ENCODE results near the gene PAX3. TPM values are rescaled to one million over a fixed set of nuclear protein-coding genes. Genes with fewer than 3 reads are reported as not detected.

The PAX3 gene
- total and polyA plus RNA-seq, 9 of the 15 experiments (the other 6 are each of a cell fraction or from before 2014, with no cell fraction given), result not detected

- peaks cover 0 to 44% of the 10 kb centered on the region in 2 experiments; a peak in 3 of 5 replicates for H3K27me3 ChIP-seq (ENCODE audit: control insufficient read depth in 2 of 2, insufficient read depth in 2 of 2, low read length in 2 of 2)
- H3K4me2 ChIP-seq (ENCODE audit: insufficient read depth, low read length), result no peak overlapping the region
- no peaks in the 10 kb centered on the region for H3K36me3 ChIP-seq (ENCODE audit: control insufficient read depth, insufficient read depth, low read length)
- ATAC-seq (no peak), FAIRE-seq (no peak), DNase-seq (ENCODE audit: extremely low read depth in 1 of 4, low spot score in 3 of 4) (no peak)
- CTCF ChIA-PET (ENCODE audit: low intra/inter-chr PET ratio), result interaction anchor here (0.7 kb wide), 1 partner anchor 729 kb away, joined by 3 read pairs; no protein-coding TSS in a partner anchor
- no peak overlapping the region for H3K27ac ChIP-seq (ENCODE audit: extremely low read depth, low read depth, low read length)
- no peak overlapping the region for H2AFZ ChIP-seq (ENCODE audit: low read depth, low read length)
- no peak overlapping the region for H3K4me3 ChIP-seq
- WGBS (ENCODE audit: insufficient coverage, low coverage, missing lambda C conversion rate), result 1% methylated on average over 20 of the region's 36 CpGs
- H4K20me1 ChIP-seq (replicated peaks; ENCODE audit: control insufficient read depth, insufficient read depth, low read length), result no peaks in the 10 kb centered on the region
- intact Hi-C loops (cut with micrococcal nuclease) (no loop called here), in situ Hi-C loops (cut with MboI) (no loop called here)
- no peak overlapping the region for H3K9ac ChIP-seq (ENCODE audit: insufficient read depth in 1 of 2, low read depth in 2 of 2, low read length in 2 of 2)
- POLR2A ChIA-PET, result interaction anchor here (0.9 kb wide), 1 partner anchor 11 kb away, joined by 5 read pairs; no protein-coding TSS in a partner anchor
- H3K9me1 ChIP-seq (ENCODE audit: control insufficient read depth, insufficient read depth, low read length), result no peaks in the 10 kb centered on the region
- H3K79me2 ChIP-seq (ENCODE audit: control insufficient read depth, insufficient read depth, low read length), result no peaks in the 10 kb centered on the region
- BruUV-seq (replicated peaks), result no TSS peak
- H3K4me1 ChIP-seq (replicated peaks in 1 of 2; ENCODE audit: control insufficient read depth in 2 of 2, insufficient read depth in 2 of 2, low read length in 2 of 2), result peaks cover 0 to 12% of the 10 kb centered on the region in 2 experiments; a peak in 1 of 5 replicates
- H3K9me3 ChIP-seq (replicated peaks; ENCODE audit: control insufficient read depth, insufficient read depth, low read depth, low read length), result no peaks in the 10 kb centered on the region
- TF ChIP-seq THAP7 (CRISPR knock-in tag; IDR thresholded peaks at IDR 0.05), result no peak
- TF ChIP-seq TAF9B (IDR thresholded peaks at IDR 0.05; ENCODE audit: partially characterized antibody), result no peak
- TF ChIP-seq MAFF (IDR thresholded peaks at IDR 0.05; ENCODE audit: low read length), result no peak
- no peak for TF ChIP-seq ZBTB33 (CRISPR knock-in tag; IDR thresholded peaks at IDR 0.05)
- no peak for TF ChIP-seq ZFPM2 (CRISPR knock-in tag; IDR thresholded peaks at IDR 0.05)
- TF ChIP-seq IRF2 (CRISPR knock-in tag; IDR thresholded peaks at IDR 0.05), result no peak
- TF ChIP-seq ZNF407 (IDR thresholded peaks at IDR 0.05; ENCODE audit: low read depth), result no peak
- TF ChIP-seq ZNF384 (IDR thresholded peaks at IDR 0.05; ENCODE audit: low read depth, low read length), result no peak
- no peak for TF ChIP-seq PCBP2 (IDR thresholded peaks at IDR 0.05; ENCODE audit: low read depth, low read length, poor library complexity, severe bottlenecking)
- TF ChIP-seq PHF20 (IDR thresholded peaks at IDR 0.05; ENCODE audit: partially characterized antibody), result no peak
Observed at GRCh38 chr2:222293660-222294630, 4.9 kb downstream of the PAX3 start.
